Measurements from ENCODE around the gene ADCY7. TPM values are rescaled to one million over a fixed set of nuclear protein-coding genes. Genes with fewer than 3 reads are reported as not detected.

Gene ADCY7
- total and polyA plus RNA-seq, 2 donors (not counting 1 experiment from before 2014, with no cell fraction given), result 9.9 to 34.0 TPM

- Histone ChIP-seq H3K4me3 (replicated peaks in 1 of 4; ENCODE audit: control extremely low read depth in 1 of 4, insufficient read depth in 1 of 4, low read depth in 3 of 4, low read length in 4 of 4) (no peak overlapping the region), H3K36me3 (ENCODE audit: control insufficient read depth, insufficient read depth, low read length) (peaks cover 6% of the 10 kb centered on the region), H3K27ac (ENCODE audit: insufficient read depth, low read length) (no peak overlapping the region), H3K9ac (ENCODE audit: insufficient read depth, low read length) (no peak overlapping the region), H2AFZ (ENCODE audit: low read length) (no peak overlapping the region), H3K79me2 (ENCODE audit: control insufficient read depth, insufficient read depth, low read length) (no peaks in the 10 kb centered on the region), H3K27me3 (ENCODE audit: control insufficient read depth, insufficient read depth, low read length) (no peaks in the 10 kb centered on the region), H3K4me1 (ENCODE audit: control insufficient read depth, extremely low read depth, insufficient read depth, low read length) (peaks cover 14% of the 10 kb centered on the region), H3K9me3 (ENCODE audit: control insufficient read depth, insufficient read depth, low read depth, low read length) (no peaks in the 10 kb centered on the region), H4K20me1 (ENCODE audit: control insufficient read depth, extremely low read depth, insufficient read depth, low read length) (no peaks in the 10 kb centered on the region), H3K4me2 (ENCODE audit: extremely low read depth, insufficient read depth, low read length) (no peak overlapping the region)
- no peak for TF ChIP-seq EZH2 (IDR thresholded peaks at IDR 0.05; ENCODE audit: low read length, missing control alignments)
- no peak for TF ChIP-seq CTCF (conservative IDR thresholded peaks at IDR 0.05 in 1 of 2, IDR thresholded peaks at IDR 0.05 in 1 of 2; ENCODE audit: low read depth in 1 of 2, low read length in 2 of 2)
- no peak for DNase-seq (ENCODE audit: low read depth in 2 of 2)
Measured at GRCh38 chr16:50308237-50308965, 42.0 kb downstream of the ADCY7 start.

- Histone ChIP-seq H3K27ac (ENCODE audit: insufficient read depth, low read length) (no peak overlapping the region), H4K20me1 (ENCODE audit: control insufficient read depth, extremely low read depth, insufficient read depth, low read length) (no peaks in the 10 kb centered on the region), H3K4me2 (ENCODE audit: extremely low read depth, insufficient read depth, low read length) (no peak overlapping the region), H3K9ac (ENCODE audit: insufficient read depth, low read length) (no peak overlapping the region), H3K9me3 (ENCODE audit: control insufficient read depth, insufficient read depth, low read depth, low read length) (no peaks in the 10 kb centered on the region), H3K4me1 (ENCODE audit: control insufficient read depth, extremely low read depth, insufficient read depth, low read length) (peaks cover 7% of the 10 kb centered on the region), H2AFZ (ENCODE audit: low read length) (no peak overlapping the region), H3K27me3 (ENCODE audit: control insufficient read depth, insufficient read depth, low read length) (no peaks in the 10 kb centered on the region), H3K36me3 (ENCODE audit: control insufficient read depth, insufficient read depth, low read length) (peaks cover 12% of the 10 kb centered on the region), H3K79me2 (ENCODE audit: control insufficient read depth, insufficient read depth, low read length) (no peaks in the 10 kb centered on the region), H3K4me3 (replicated peaks in 1 of 4; ENCODE audit: control extremely low read depth in 1 of 4, insufficient read depth in 1 of 4, low read depth in 3 of 4, low read length in 4 of 4) (no peak overlapping the region)
- no peak for TF ChIP-seq EZH2 (IDR thresholded peaks at IDR 0.05; ENCODE audit: low read length, missing control alignments)
- no peak for TF ChIP-seq CTCF (conservative IDR thresholded peaks at IDR 0.05 in 1 of 2, IDR thresholded peaks at IDR 0.05 in 1 of 2; ENCODE audit: low read depth in 1 of 2, low read length in 2 of 2)
- no peak for DNase-seq (ENCODE audit: low read depth in 2 of 2)
Measured at GRCh38 chr16:50309156-50309526, 42.8 kb downstream of the ADCY7 start.

- Histone ChIP-seq H3K27me3 (ENCODE audit: control insufficient read depth, insufficient read depth, low read length) (no peaks in the 10 kb centered on the region), H3K9me3 (ENCODE audit: control insufficient read depth, insufficient read depth, low read depth, low read length) (no peaks in the 10 kb centered on the region), H3K27ac (ENCODE audit: insufficient read depth, low read length) (no peak overlapping the region), H3K4me2 (ENCODE audit: extremely low read depth, insufficient read depth, low read length) (no peak overlapping the region), H3K4me1 (ENCODE audit: control insufficient read depth, extremely low read depth, insufficient read depth, low read length) (peaks cover 3% of the 10 kb centered on the region), H3K36me3 (ENCODE audit: control insufficient read depth, insufficient read depth, low read length) (peaks cover 13% of the 10 kb centered on the region), H2AFZ (ENCODE audit: low read length) (no peak overlapping the region), H3K9ac (ENCODE audit: insufficient read depth, low read length) (no peak overlapping the region), H3K79me2 (ENCODE audit: control insufficient read depth, insufficient read depth, low read length) (no peaks in the 10 kb centered on the region), H4K20me1 (ENCODE audit: control insufficient read depth, extremely low read depth, insufficient read depth, low read length) (no peaks in the 10 kb centered on the region), H3K4me3 (replicated peaks in 1 of 4; ENCODE audit: control extremely low read depth in 1 of 4, insufficient read depth in 1 of 4, low read depth in 3 of 4, low read length in 4 of 4) (no peak overlapping the region)
- TF ChIP-seq EZH2 (IDR thresholded peaks at IDR 0.05; ENCODE audit: low read length, missing control alignments), result no peak
- TF ChIP-seq CTCF (conservative IDR thresholded peaks at IDR 0.05 in 1 of 2, IDR thresholded peaks at IDR 0.05 in 1 of 2; ENCODE audit: low read depth in 1 of 2, low read length in 2 of 2), result no peak
- no peak for DNase-seq (ENCODE audit: low read depth in 2 of 2)
Measured at GRCh38 chr16:50309527-50310307, 43.4 kb downstream of the ADCY7 start.
